Hepatocyte (in vitro differentiated cells): Measurements from ENCODE around the gene CLIC4. TPM values are rescaled to one million over a fixed set of nuclear protein-coding genes. Genes with fewer than 3 reads are reported as not detected.

Source experiments
- DNase-seq: peaks from one replicate; pipeline ENCODE4 v3.0.0-alpha.2; 2016; ENCODE audit warnings: low spot score
- H2AFZ ChIP-seq: fragments of 200-600 bp; sonication (generic); 2 replicates; pipeline ENCODE4 v1.6.0; 2016; ENCODE audit warnings: antibody characterized with exemption, mild to moderate bottlenecking
- H3K27ac ChIP-seq: fragments of 200-600 bp; sonication (generic); 2 replicates; pipeline ENCODE4 v1.5.1; 2016; ENCODE audit warnings: mild to moderate bottlenecking
- H3K27me3 ChIP-seq: fragments of 200-600 bp; sonication (generic); 2 replicates; pipeline ENCODE4 v1.6.1; 2016
- H3K36me3 ChIP-seq: fragments of 200-600 bp; sonication (generic); replicated peaks from 2 replicates; pipeline ENCODE4 v1.5.1; 2016; ENCODE audit warnings: low read depth; ENCODE audit not compliant: insufficient read depth
- H3K4me1 ChIP-seq: fragments of 200-600 bp; sonication (generic); 2 replicates; pipeline ENCODE4 v1.5.1; 2016; ENCODE audit warnings: mild to moderate bottlenecking, moderate library complexity; ENCODE audit not compliant: insufficient read depth
- H3K4me2 ChIP-seq: fragments of 200-600 bp; sonication (generic); 2 replicates; pipeline ENCODE4 v1.6.0; 2016
- H3K4me3 ChIP-seq: fragments of 200-600 bp; sonication (generic); 2 replicates; pipeline ENCODE4 v1.5.1; 2016; ENCODE audit warnings: mild to moderate bottlenecking
- H3K79me2 ChIP-seq: fragments of 200-600 bp; sonication (generic); 2 replicates; pipeline ENCODE4 v1.6.0; 2017; ENCODE audit warnings: mild to moderate bottlenecking
- H3K9me2 ChIP-seq: fragments of 200-600 bp; sonication (generic); replicated peaks from 2 replicates; pipeline ENCODE4 v1.6.0; 2017; ENCODE audit warnings: mild to moderate bottlenecking; ENCODE audit not compliant: insufficient read depth
- H3K9me3 ChIP-seq: fragments of 200-600 bp; sonication (generic); 2 replicates; pipeline ENCODE4 v1.5.1; 2016; ENCODE audit warnings: low read depth, mild to moderate bottlenecking
- H4K20me1 ChIP-seq: fragments of 200-600 bp; sonication (generic); 2 replicates; pipeline ENCODE4 v1.6.0; 2016; ENCODE audit warnings: mild to moderate bottlenecking; ENCODE audit not compliant: insufficient read depth, poor library complexity, severe bottlenecking
- EZH2 ChIP-seq: fragments of 200-600 bp; sonication (generic); IDR thresholded peaks from 2 replicates; pipeline ENCODE4 v1.6.1; 2016; ENCODE audit warnings: antibody characterized with exemption, mild to moderate bottlenecking, borderline replicate concordance
- EZH2phosphoT487 ChIP-seq: fragments of 200-600 bp; sonication (generic); IDR thresholded peaks from one replicate; pipeline ENCODE4 v1.6.1; 2018; ENCODE audit warnings: antibody characterized with exemption, mild to moderate bottlenecking, low read depth, moderate library complexity; ENCODE audit not compliant: unreplicated experiment, severe bottlenecking
- WGBS: methylation state at CpG from one replicate; pipeline ENCODE4 v1.1.6; 2016; ENCODE audit warnings: low lambda C conversion rate; ENCODE audit errors: missing lambda C conversion rate; 5-methylcytosine and 5-hydroxymethylcytosine counted together
- polyA plus RNA-seq: library from polyadenylated mRNA; unstranded; fragments of >200 nt; fragmentation: Nextera tagmentation; extraction: Ambion mirVana; gene quantifications from 2 replicates; pipeline ENCODE4 v1.2.1, GENCODE V29; 2016
- total RNA-seq: library from RNA; depleted of rRNA; stranded (reverse); fragments of >200 nt; gene quantifications from 2 replicates; pipeline ENCODE4 v1.2.3, GENCODE V29; 2014
- TF ChIP-seq, protein P1 (sequence below): fragments of 200-600 bp; sonication (generic); IDR thresholded peaks from 2 replicates; pipeline ENCODE4 v1.5.1; 2016; ENCODE audit warnings: antibody characterized with exemption, mild to moderate bottlenecking; ENCODE audit not compliant: poor library complexity

The CLIC4 gene
- total and polyA plus RNA-seq, 2 experiments from 2014 or later: 146 to 259 TPM

DNA sequence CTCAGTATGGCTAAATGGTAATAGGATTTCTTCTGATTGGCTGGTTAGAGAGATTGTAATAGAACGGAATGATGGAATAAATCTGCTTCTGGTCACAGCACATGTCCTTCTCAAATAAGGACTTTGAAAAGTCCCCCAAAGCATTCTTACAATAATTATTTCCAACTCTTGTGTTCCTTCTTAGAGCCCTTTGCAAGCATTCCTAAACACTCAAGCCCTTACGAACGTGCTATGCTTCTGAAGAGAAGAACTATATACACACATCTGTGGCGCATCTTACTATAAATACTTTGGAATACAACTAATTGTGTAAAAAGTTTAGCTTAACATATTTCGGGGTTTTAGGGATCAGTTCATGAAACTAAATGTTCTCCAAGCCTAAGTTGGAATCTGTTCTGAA, 25.6 kb downstream of the CLIC4 start:
- peaks cover 95% of the 10 kb centered on the region for H3K79me2 ChIP-seq
- no peaks in the 10 kb centered on the region for H3K9me3 ChIP-seq
- DNase-seq: no peak
- WGBS: 63% methylated on average over 5 of the region's 5 CpGs
- no peaks in the 10 kb centered on the region for H3K36me3 ChIP-seq
- peaks cover 20% of the 10 kb centered on the region for H4K20me1 ChIP-seq
- H3K27me3 ChIP-seq: no peaks in the 10 kb centered on the region
- peak overlapping the region; percentile 18 for H3K4me2 ChIP-seq
- H3K9me2 ChIP-seq: no peaks in the 10 kb centered on the region
- peak overlapping the region; percentile 74 for H3K27ac ChIP-seq
- no peak overlapping the region for H3K4me3 ChIP-seq
- H3K4me1 ChIP-seq: peaks cover 10% of the 10 kb centered on the region
- no peak overlapping the region for H2AFZ ChIP-seq
- TF ChIP-seq EZH2phosphoT487 (no peak), EZH2 (no peak)
- TF ChIP-seq, protein P1, sequence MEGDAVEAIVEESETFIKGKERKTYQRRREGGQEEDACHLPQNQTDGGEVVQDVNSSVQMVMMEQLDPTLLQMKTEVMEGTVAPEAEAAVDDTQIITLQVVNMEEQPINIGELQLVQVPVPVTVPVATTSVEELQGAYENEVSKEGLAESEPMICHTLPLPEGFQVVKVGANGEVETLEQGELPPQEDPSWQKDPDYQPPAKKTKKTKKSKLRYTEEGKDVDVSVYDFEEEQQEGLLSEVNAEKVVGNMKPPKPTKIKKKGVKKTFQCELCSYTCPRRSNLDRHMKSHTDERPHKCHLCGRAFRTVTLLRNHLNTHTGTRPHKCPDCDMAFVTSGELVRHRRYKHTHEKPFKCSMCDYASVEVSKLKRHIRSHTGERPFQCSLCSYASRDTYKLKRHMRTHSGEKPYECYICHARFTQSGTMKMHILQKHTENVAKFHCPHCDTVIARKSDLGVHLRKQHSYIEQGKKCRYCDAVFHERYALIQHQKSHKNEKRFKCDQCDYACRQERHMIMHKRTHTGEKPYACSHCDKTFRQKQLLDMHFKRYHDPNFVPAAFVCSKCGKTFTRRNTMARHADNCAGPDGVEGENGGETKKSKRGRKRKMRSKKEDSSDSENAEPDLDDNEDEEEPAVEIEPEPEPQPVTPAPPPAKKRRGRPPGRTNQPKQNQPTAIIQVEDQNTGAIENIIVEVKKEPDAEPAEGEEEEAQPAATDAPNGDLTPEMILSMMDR: no peak

DNA sequence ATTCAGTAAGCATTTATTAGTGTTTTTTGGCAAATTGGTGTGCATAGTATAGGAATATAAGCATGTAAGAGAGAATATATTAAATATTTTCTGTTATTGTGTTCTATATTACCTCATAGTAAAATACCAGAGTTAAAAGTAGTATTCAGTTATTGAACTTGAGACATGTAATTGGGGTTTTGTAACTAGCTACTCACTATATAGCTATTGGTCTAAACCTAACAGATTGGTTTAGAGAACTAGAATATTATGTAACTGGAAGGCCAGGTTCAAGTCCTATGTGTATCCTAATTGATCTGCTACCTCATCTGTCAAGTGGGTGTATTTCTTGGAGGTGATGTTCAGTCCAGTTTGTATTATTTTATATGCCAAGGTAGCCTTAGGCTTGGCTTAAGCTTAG, 26.3 kb downstream of the CLIC4 start:
- H3K36me3 ChIP-seq: no peaks in the 10 kb centered on the region
- TF ChIP-seq EZH2phosphoT487 (no peak), EZH2 (no peak)
- TF ChIP-seq, protein P1: no peak
- H3K4me3 ChIP-seq: no peak overlapping the region
- peaks cover 10% of the 10 kb centered on the region for H3K4me1 ChIP-seq
- peaks cover 95% of the 10 kb centered on the region for H3K79me2 ChIP-seq
- H3K9me2 ChIP-seq: no peaks in the 10 kb centered on the region
- peak overlapping the region; percentile 18 for H3K4me2 ChIP-seq
- H4K20me1 ChIP-seq: peaks cover 27% of the 10 kb centered on the region
- H3K27me3 ChIP-seq: no peaks in the 10 kb centered on the region
- H3K27ac ChIP-seq: peak overlapping the region; percentile 74
- DNase-seq: no peak
- no peak overlapping the region for H2AFZ ChIP-seq
- no peaks in the 10 kb centered on the region for H3K9me3 ChIP-seq

DNA sequence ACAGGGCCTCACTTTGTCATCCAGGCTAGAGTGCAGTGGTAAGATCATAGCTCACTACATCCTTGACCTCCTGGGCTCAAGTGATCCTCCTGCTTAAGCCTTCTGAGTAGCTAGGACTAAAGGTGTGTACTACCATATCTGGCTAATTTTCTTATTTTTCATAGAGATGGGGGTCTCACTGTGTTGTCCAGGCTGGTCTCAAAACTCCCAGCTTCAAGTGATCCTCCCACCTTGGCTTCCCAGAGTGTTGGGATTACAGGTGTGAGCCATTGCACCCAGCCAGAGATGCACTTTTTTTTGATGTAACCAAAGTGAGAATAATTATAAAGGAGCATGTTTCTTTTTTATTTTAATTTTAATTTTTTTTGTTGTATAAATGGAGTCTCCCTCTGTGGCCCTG, 28.4 kb downstream of the CLIC4 start:
- Histone ChIP-seq H4K20me1 (peaks cover 45% of the 10 kb centered on the region), H3K36me3 (no peaks in the 10 kb centered on the region), H2AFZ (no peak overlapping the region), H3K27ac (no peak overlapping the region), H3K4me3 (no peak overlapping the region), H3K27me3 (no peaks in the 10 kb centered on the region), H3K9me3 (no peaks in the 10 kb centered on the region), H3K4me2 (no peak overlapping the region), H3K4me1 (peaks cover 10% of the 10 kb centered on the region), H3K9me2 (no peaks in the 10 kb centered on the region), H3K79me2 (peaks cover 96% of the 10 kb centered on the region)
- no peak for DNase-seq
- TF ChIP-seq EZH2 (no peak), EZH2phosphoT487 (no peak)
- TF ChIP-seq, protein P1: no peak

DNA sequence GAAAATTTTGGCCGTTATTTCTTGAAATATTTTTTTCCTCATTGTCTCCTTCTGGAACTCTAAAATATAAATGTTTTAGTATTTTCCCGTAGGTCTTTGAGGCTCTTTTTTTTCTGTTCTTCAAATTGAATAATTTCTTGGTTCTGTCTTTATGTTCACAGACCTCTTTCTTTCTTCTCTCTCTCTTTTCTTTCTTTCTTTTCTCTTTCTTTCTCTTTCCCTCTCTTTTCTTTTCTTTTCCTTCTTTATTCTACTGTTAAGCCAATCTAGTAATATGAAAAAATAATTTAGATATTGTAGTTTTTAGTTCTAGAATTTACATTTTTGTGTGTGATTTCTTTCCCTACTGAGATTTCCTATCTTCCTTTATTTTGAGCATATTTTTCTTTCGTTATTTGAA, 30.1 kb downstream of the CLIC4 start:
- no peak overlapping the region for H3K27ac ChIP-seq
- TF ChIP-seq, protein P1: no peak
- no peak for TF ChIP-seq EZH2phosphoT487
- TF ChIP-seq EZH2: no peak
- H4K20me1 ChIP-seq: peaks cover 62% of the 10 kb centered on the region
- no peaks in the 10 kb centered on the region for H3K27me3 ChIP-seq
- no peak overlapping the region for H3K4me2 ChIP-seq
- H2AFZ ChIP-seq: no peak overlapping the region
- H3K36me3 ChIP-seq: no peaks in the 10 kb centered on the region
- H3K79me2 ChIP-seq: peaks cover 99% of the 10 kb centered on the region
- no peaks in the 10 kb centered on the region for H3K9me2 ChIP-seq
- H3K4me3 ChIP-seq: no peak overlapping the region
- 100% methylated on average over 3 of the region's 3 CpGs for WGBS
- DNase-seq: no peak
- H3K9me3 ChIP-seq: no peaks in the 10 kb centered on the region
- no peaks in the 10 kb centered on the region for H3K4me1 ChIP-seq
